Stimulated activated CD8-positive, alpha-beta memory T cell treated with anti-CD3 and anti-CD28 coated beads, Interleukin-2, amount 100 ng/mL, for 48 hours (primary cell): ENCODE measurements around the gene IL36B.
"Not testable (repeated sequence)": the region's sequence is repeated elsewhere in the genome, so short reads cannot be mapped to it uniquely, and the experiment has no call there.

Experiments used
- DNase-seq, 2 donors: peaks; one replicate each; pipeline ENCODE4 v3.0.0-alpha.2; 2020; ENCODE audit warnings: low read depth in 2 of 2

IL36B gene

GRCh38 chr2:113052396-113052917, at the start of gene IL36B:
Gene IL36B (minus strand): TSS chr2:113052867.
- DNase-seq: no peak

- DNase-seq: no peak
Measured at GRCh38 chr2:113102133-113102532, 49.5 kb upstream of the IL36B start.

- DNase-seq: no peak
Measured at GRCh38 chr2:113098532-113098931, 45.9 kb upstream of the IL36B start.

- DNase-seq: no peak
Measured at GRCh38 chr2:113098041-113098440, 45.4 kb upstream of the IL36B start.

GRCh38 chr2:113096842-113097618, 44.4 kb upstream of the IL36B start:
- not testable (repeated sequence) for DNase-seq

- DNase-seq: not testable (repeated sequence)
Measured at GRCh38 chr2:113096306-113096705, 43.6 kb upstream of the IL36B start.

- no peak for DNase-seq
Measured at GRCh38 chr2:113093613-113093977, 40.9 kb upstream of the IL36B start.

GRCh38 chr2:113092864-113093612, 40.4 kb upstream of the IL36B start:
- no peak for DNase-seq

GRCh38 chr2:113091231-113091896, 38.7 kb upstream of the IL36B start:
- DNase-seq: no peak

- DNase-seq: no peak
Measured at GRCh38 chr2:113089916-113090315, 37.2 kb upstream of the IL36B start.

- no peak for DNase-seq
Measured at GRCh38 chr2:113088213-113088992, 35.7 kb upstream of the IL36B start.

GRCh38 chr2:113085542-113085941, 32.9 kb upstream of the IL36B start:
- no peak for DNase-seq

- no peak for DNase-seq
Measured at GRCh38 chr2:113084249-113085000, 31.8 kb upstream of the IL36B start.

- no peak for DNase-seq
Measured at GRCh38 chr2:113083296-113083695, 30.6 kb upstream of the IL36B start.

GRCh38 chr2:113081488-113082210, 29.0 kb upstream of the IL36B start:
- no peak for DNase-seq

GRCh38 chr2:113080134-113080533, 27.5 kb upstream of the IL36B start:
- peak; percentile 31 to 46 for DNase-seq

- no peak for DNase-seq
Measured at GRCh38 chr2:113079131-113079530, 26.5 kb upstream of the IL36B start.

- DNase-seq: no peak
Measured at GRCh38 chr2:113078350-113078839, 25.7 kb upstream of the IL36B start.

- no peak for DNase-seq
Measured at GRCh38 chr2:113077921-113078320, 25.3 kb upstream of the IL36B start.
